Head of caudate nucleus (tissue), 42 donors: ENCODE results near the gene MUC20.
"Not testable (repeated sequence)": the region's sequence is repeated elsewhere in the genome, so short reads cannot be mapped to it uniquely, and the experiment has no call there.

Source experiments
- DNase-seq, 42 donors: peaks; one replicate each; pipeline versions ENCODE4 v3.0.0 to v3.0.0-alpha.2; 2020 to 2021; ENCODE audit warnings: mixed read lengths in 7 of 42
- intact Hi-C: fragments of 100-400 bp; cut with DNase I; formaldehyde crosslinking; loops from one replicate; pipeline ENCODE4 v1.15.0; 2022

Gene MUC20

GRCh38 chr3:195722996-195723345 lies 2.2 kb downstream of the MUC20 start:
- intact Hi-C loops, result not testable (repeated sequence)
- DNase-seq, result peak in 1 of 42 donors; percentile 6

- intact Hi-C loops, result not testable (repeated sequence)
Observed at GRCh38 chr3:195724363-195724762, 3.6 kb downstream of the MUC20 start.

GRCh38 chr3:195725916-195726740 lies 5.3 kb downstream of the MUC20 start:
- intact Hi-C loops, result loop anchor here (5.0 kb wide), 1 partner anchor 109 kb away; no protein-coding TSS in a partner anchor
- peak in 3 of 42 donors; percentile 5 to 13 (median 10) for DNase-seq

More at GRCh38 chr3:195724363-195724762, 3.6 kb downstream of the MUC20 start:
- DNase-seq, result not testable (repeated sequence)

- intact Hi-C loops, result loop anchor here (5.0 kb wide), 1 partner anchor 110 kb away; no protein-coding TSS in a partner anchor
- no peak for DNase-seq
Observed at GRCh38 chr3:195727606-195728195, 6.9 kb downstream of the MUC20 start.

GRCh38 chr3:195728789-195729188 lies 8.0 kb downstream of the MUC20 start:
- intact Hi-C loops, result loop anchor here (5.0 kb wide), 1 partner anchor 111 kb away; no protein-coding TSS in a partner anchor

GRCh38 chr3:195729476-195730251 lies 8.9 kb downstream of the MUC20 start:
- intact Hi-C loops, result loop anchor here (5.0 kb wide), 1 partner anchor 112 kb away; no protein-coding TSS in a partner anchor
- DNase-seq, result peak in 1 of 42 donors; percentile 2

More at GRCh38 chr3:195728789-195729188, 8.0 kb downstream of the MUC20 start:
- not testable (repeated sequence) for DNase-seq

- no peak for DNase-seq
- intact Hi-C loops, result no loop called here
Observed at GRCh38 chr3:195731356-195731905, 10.7 kb downstream of the MUC20 start.

- peak in 1 of 42 donors; percentile 2 for DNase-seq
- intact Hi-C loops, result no loop called here
Observed at GRCh38 chr3:195732940-195733339, 12.2 kb downstream of the MUC20 start.

GRCh38 chr3:195735036-195735695 lies 14.4 kb downstream of the MUC20 start:
- intact Hi-C loops, result no loop called here
- DNase-seq, result no peak

GRCh38 chr3:195736866-195737490 lies 16.2 kb downstream of the MUC20 start:
- DNase-seq, result peak in 1 of 42 donors; percentile 2
- intact Hi-C loops, result no loop called here

GRCh38 chr3:195737782-195738181 lies 17.0 kb downstream of the MUC20 start:
- DNase-seq, result peak in 1 of 42 donors; percentile 0
- intact Hi-C loops, result not testable (repeated sequence)

- intact Hi-C loops, result no loop called here
Observed at GRCh38 chr3:195738274-195739044, 17.7 kb downstream of the MUC20 start.

GRCh38 chr3:195739561-195740111 lies 18.9 kb downstream of the MUC20 start:
- intact Hi-C loops, result no loop called here
- DNase-seq, result no peak

More at GRCh38 chr3:195738274-195739044, 17.7 kb downstream of the MUC20 start:
- DNase-seq, result no peak

GRCh38 chr3:195744437-195744836 lies 23.7 kb downstream of the MUC20 start:
- DNase-seq, result no peak
- intact Hi-C loops, result no loop called here

- no peak for DNase-seq
- intact Hi-C loops, result no loop called here
Observed at GRCh38 chr3:195746346-195746745, 25.6 kb downstream of the MUC20 start.

GRCh38 chr3:195746751-195747150 lies 26.0 kb downstream of the MUC20 start:
- intact Hi-C loops, result no loop called here
- DNase-seq, result no peak

GRCh38 chr3:195748661-195749060 lies 27.9 kb downstream of the MUC20 start:
- intact Hi-C loops, result no loop called here
- no peak for DNase-seq
